NCI-H146 treated with DMSO at 0.1 percent for 48 hours (cell line): ENCODE results near the gene KRTAP5-3.

Experiments used
- DNase-seq: peaks from one replicate; lab custom pipeline; 2025; ENCODE audit not compliant: unreplicated experiment; lab: John Stamatoyannopoulos, UW

KRTAP5-3 gene

GRCh38 chr11:1566381-1567051, 41.7 kb downstream of the KRTAP5-3 start:
- no peak for DNase-seq

DNA sequence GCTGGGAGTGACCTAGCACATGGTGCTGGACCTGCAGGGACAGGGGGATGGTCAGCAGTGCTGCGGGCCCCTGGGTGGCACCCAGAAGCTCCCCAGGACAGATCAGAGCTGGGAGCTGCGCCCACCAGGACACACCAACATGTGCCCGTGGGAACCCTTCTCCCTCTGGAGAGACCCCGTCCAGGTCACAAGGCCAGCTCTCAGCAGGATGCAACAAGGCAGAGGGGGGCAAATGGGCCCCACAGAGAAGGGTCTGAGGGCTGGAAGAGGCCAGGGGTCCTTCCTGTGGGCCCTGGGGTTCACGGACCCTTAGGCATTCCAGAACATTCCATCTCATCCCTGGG, 42.4 kb downstream of the KRTAP5-3 start:
- no peak for DNase-seq

DNA sequence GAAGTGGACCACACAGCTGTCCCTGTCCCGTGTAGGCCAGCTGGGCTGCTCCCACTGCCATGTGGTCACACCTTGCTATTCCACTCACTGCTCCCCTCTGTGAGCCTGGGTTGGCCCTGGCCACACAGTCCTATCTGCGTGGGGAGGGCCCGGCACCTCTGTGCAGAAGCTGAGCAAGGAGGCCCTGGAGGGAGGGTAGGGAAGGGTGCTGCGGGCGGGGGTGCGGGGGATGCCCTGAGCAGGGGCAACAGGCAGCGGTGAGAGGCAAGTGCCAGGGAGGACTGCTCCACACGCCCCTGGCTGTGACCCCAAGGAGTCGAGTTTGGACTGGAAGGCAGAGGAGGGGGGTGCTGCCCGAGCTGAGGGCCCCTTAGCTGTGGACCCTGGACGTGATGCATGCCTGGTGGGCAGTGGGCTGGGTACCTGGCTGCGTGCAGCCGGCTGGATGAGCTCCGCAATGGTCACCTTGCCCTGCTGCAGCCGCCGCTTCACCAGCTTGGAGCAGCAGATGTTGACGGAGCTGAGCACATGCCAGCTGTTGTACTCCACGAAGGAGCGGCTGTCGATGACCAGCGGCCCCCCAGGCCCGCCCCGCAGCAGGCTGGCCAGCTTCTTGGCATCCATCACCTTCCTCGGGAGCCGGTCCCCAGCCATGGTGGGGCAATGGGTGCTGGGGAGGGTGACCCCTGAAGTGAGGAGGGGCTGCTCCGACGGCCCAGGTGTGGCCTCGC, 42.9 kb downstream of the KRTAP5-3 start:
- DNase-seq = no peak

GRCh38 chr11:1564535-1565172, 43.6 kb downstream of the KRTAP5-3 start:
- DNase-seq = no peak

GRCh38 chr11:1563697-1564534, 44.3 kb downstream of the KRTAP5-3 start:
- no peak for DNase-seq

DNA sequence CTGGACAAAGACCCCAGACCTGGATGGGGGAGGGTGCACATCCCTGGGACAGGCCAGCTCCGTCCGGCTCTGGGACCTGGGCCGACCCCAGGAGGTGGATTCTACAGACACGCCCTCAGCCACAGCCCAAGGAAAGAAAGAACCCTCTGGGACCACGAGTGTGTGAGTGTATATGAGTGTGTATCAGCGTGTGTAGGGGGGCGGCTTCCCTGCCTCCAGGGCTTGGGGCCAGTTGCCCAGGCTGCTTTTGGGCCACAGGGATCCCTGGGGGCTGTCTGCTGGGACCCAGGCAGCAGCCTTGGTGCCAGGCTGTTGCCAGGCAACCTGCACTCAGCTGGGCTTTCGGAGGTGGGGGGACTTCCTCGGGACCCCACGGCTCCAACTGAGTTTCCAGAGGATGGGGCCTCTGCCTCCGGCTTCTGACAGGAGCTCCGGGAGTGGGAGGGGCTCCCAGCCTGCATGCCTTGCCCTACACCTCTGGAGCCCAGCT, 45.1 kb downstream of the KRTAP5-3 start:
- no peak for DNase-seq

DNA sequence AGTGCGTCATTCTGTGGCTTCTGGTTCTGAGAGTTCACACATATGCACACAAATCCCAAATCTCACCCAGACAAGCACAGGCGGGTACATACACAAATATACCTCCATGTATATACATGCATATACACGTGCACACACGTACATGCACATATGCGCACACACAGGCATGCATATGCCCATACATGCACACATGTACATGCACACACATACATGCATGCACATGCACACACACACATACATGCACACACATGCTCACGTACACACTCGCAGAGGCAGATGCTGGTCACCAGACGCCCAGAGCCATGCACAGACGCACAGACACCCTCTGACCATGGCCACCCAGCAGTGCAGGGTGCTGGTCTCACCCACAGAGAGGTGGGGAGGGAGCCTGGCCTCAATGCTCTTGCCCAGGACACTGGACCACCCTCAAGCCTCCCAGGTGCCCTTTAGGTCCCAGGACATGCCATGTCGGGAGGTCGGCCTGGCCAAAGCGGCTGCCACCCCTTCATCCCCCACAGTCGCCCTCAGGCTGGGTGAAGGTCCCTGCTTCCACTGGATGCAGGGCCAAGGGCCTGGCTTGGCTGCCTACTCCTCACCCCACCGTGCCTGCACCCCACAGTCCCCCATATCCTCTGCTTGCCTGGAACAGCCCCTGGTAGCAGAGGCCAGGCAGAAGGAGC, 45.7 kb downstream of the KRTAP5-3 start:
- DNase-seq = no peak

GRCh38 chr11:1561955-1562354, 46.3 kb downstream of the KRTAP5-3 start:
- DNase-seq = no peak

DNA sequence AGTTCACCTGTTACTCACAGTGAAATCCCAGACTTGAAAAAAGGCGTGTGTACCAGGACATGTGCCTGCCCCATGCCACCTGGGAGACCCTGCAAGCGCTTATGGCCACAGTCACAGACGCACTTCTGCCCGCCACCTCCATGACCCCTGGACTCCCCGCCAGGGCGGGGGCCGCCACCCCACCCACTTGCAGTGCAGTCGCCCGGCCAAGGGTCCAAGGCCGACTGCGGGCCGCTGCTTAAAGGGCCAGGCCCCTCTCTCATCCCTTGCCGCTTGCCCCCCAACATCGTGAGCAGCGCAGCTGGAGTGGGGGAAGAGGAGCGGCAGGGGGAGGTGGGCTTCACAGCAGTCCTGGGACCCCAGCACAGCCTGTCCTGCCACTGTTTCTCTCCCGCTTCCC, 47.0 kb downstream of the KRTAP5-3 start:
- no peak for DNase-seq

- no peak for DNase-seq
Observed at GRCh38 chr11:1560649-1561251, 47.5 kb downstream of the KRTAP5-3 start.

- DNase-seq = no peak
Observed at GRCh38 chr11:1560002-1560648, 48.1 kb downstream of the KRTAP5-3 start.

- DNase-seq = no peak
Observed at GRCh38 chr11:1559111-1559951, 48.9 kb downstream of the KRTAP5-3 start.

GRCh38 chr11:1558775-1559110, 49.5 kb downstream of the KRTAP5-3 start:
- DNase-seq = no peak

- no peak for DNase-seq
Observed at GRCh38 chr11:1557904-1558774, 50.1 kb downstream of the KRTAP5-3 start.
